NCI-H2081 treated with DMSO at 0.1 percent for 48 hours (cell line): ENCODE data around the gene CDCA7L.
A peak's percentile ranks its signal among the peaks of the same experiment; 100 is the strongest.

Experiments
- DNase-seq: peaks from one replicate; lab custom pipeline; 2025; lab: John Stamatoyannopoulos, UW

CDCA7L gene

GRCh38 chr7:21945454-21946221 lies at the start of gene CDCA7L:
Gene CDCA7L (minus strand): TSS chr7:21945899. CDS start chr7:21945804, 95 bp downstream.
- no peak for DNase-seq

- no peak for DNase-seq
These were observed 40.4 kb upstream of the CDCA7L start for GRCh38 chr7:21986096-21986495.

- no peak for DNase-seq
These were observed 38.3 kb upstream of the CDCA7L start for GRCh38 chr7:21984042-21984441.

GRCh38 chr7:21983056-21983455 lies 37.4 kb upstream of the CDCA7L start:
- DNase-seq: no peak

- no peak for DNase-seq
These were observed 35.8 kb upstream of the CDCA7L start for GRCh38 chr7:21981524-21981923.

GRCh38 chr7:21980926-21981500 lies 35.3 kb upstream of the CDCA7L start:
- no peak for DNase-seq

GRCh38 chr7:21972397-21972784 lies 26.7 kb upstream of the CDCA7L start:
- DNase-seq: no peak

GRCh38 chr7:21971780-21972396 lies 26.2 kb upstream of the CDCA7L start:
- no peak for DNase-seq

GRCh38 chr7:21969822-21970221 lies 24.1 kb upstream of the CDCA7L start:
- DNase-seq: no peak

GRCh38 chr7:21967598-21968003 lies 21.9 kb upstream of the CDCA7L start:
- DNase-seq: no peak

GRCh38 chr7:21966271-21966670 lies 20.6 kb upstream of the CDCA7L start:
- DNase-seq: no peak

GRCh38 chr7:21965291-21965690 lies 19.6 kb upstream of the CDCA7L start:
- no peak for DNase-seq

GRCh38 chr7:21962677-21963076 lies 17.0 kb upstream of the CDCA7L start:
- no peak for DNase-seq

- no peak for DNase-seq
These were observed 15.2 kb upstream of the CDCA7L start for GRCh38 chr7:21960922-21961321.

GRCh38 chr7:21959387-21959776 lies 13.7 kb upstream of the CDCA7L start:
- no peak for DNase-seq

- DNase-seq: no peak
These were observed 8.1 kb upstream of the CDCA7L start for GRCh38 chr7:21953781-21954180.

- DNase-seq: no peak
These were observed 3.3 kb upstream of the CDCA7L start for GRCh38 chr7:21948887-21949540.

GRCh38 chr7:21948364-21948763 lies 2.7 kb upstream of the CDCA7L start:
- no peak for DNase-seq

- DNase-seq: no peak
These were observed 2.2 kb upstream of the CDCA7L start for GRCh38 chr7:21947946-21948345.

- DNase-seq: no peak
These were observed 1.4 kb upstream of the CDCA7L start for GRCh38 chr7:21947056-21947455.

GRCh38 chr7:21946222-21946709 lies 567 bp upstream of the CDCA7L start:
- peak; percentile 49 for DNase-seq

GRCh38 chr7:21944616-21945453 lies 864 bp downstream of the CDCA7L start:
- no peak for DNase-seq
